HG02938 (cell line): ENCODE results near the gene ARHGEF19.
"Not testable (repeated sequence)": the region's sequence is repeated elsewhere in the genome, so short reads cannot be mapped to it uniquely, and the experiment has no call there.

Experiments used
- ATAC-seq: cut with Tn5 transposase; IDR thresholded peaks from one replicate; pipeline ENCODE4 v1.9.1; 2021; ENCODE audit warnings: mild to moderate bottlenecking, moderate library complexity; ENCODE audit not compliant: unreplicated experiment

Gene ARHGEF19

GRCh38 chr1:16212251-16212961 lies at the start of gene ARHGEF19:
Gene ARHGEF19, minus strand, starts transcription at chr1:16212652. Its CDS starts 3,598 bp downstream, at chr1:16209054.
- no peak for ATAC-seq

GRCh38 chr1:16262067-16262466 lies 49.6 kb upstream of the ARHGEF19 start:
- ATAC-seq = no peak

- ATAC-seq = no peak
Measured at GRCh38 chr1:16260814-16261213, 48.4 kb upstream of the ARHGEF19 start.

DNA sequence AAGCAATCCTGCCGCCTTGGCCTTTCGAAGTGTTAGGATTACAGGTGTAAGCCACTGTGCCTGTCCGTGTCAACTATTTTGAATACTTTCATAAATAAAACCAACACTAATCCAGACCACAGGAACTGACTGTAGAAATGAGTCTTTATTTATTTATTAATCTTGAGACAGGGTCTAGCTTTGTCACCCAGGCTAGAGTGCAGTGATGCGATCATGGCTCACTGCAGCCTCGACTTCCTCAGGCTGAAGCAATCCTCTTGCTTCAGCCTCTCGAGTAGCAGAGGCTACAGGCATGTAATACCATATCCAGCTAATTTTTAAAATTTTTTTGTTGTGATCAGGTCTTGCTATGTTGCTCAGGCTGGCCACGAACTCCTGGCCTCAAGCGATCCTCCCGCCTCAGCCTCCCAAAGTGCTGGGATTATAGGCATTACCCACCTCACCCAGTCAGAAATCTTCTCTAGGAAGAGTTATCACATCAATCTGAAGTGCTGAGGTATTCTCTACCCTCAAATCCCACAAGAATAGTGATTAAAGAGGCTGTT lies 46.2 kb upstream of the ARHGEF19 start:
- no peak for ATAC-seq

DNA sequence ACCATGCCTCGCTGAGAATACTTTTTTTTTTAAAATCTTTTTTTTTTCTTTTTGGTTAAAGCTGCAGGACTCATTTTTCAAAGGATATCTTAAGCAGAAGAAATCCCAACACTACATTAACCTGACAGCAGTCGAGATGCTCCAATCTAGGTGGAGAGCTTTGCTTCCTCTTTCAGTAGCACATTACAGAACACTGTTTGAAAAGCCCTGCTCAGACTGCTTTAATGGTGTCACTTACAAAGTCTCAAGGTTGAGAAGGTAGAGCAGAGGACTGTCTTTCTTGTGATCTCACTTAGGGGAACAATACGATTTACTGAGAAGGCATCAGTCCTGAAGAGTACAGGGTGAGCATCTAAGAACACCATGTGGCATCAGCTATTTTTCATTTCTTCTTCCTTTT lies 45.5 kb upstream of the ARHGEF19 start:
- ATAC-seq = no peak

- not testable (repeated sequence) for ATAC-seq
Measured at GRCh38 chr1:16257556-16257955, 45.1 kb upstream of the ARHGEF19 start.

DNA sequence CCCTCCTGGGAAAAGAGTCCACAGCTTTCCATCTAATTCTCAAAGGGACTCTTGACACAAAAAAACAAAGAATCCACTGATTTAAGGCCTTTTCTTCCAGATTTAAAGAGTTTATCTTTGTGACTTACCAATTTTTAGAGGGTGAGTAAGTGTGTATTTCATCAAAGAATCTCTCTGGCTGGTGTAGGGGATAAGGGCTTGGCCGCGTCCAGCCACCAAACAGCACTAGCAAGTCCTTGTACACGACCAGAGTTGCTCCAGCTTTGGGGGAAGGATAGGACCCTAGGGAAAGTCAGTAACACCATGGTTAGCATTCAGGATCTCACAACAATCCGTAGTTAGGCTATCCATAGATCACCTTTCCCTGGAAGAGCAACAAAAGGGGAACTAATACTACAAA lies 44.0 kb upstream of the ARHGEF19 start:
- no peak for ATAC-seq

GRCh38 chr1:16254263-16254928 lies 41.9 kb upstream of the ARHGEF19 start:
- no peak for ATAC-seq

- no peak for ATAC-seq
Measured at GRCh38 chr1:16253332-16253922, 41.0 kb upstream of the ARHGEF19 start.

DNA sequence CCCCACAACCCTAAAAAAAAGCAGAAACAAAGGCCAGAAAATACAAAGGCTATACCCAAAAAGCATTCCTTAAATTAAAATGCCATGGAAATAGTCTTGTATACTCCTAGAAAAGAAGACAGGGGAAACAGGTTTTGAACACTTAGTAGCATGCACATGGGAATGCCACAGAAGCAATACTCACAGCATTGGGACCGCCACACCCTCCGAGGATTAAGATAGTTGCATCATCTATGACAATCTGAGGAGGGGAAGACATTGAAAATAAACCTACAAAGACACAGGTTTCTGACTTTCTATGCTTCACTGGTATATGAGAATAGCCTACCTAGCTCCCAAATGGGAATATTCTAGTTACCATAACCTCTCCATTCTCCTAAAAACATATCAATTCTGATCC lies 40.5 kb upstream of the ARHGEF19 start:
- ATAC-seq = no peak

- no peak for ATAC-seq
Measured at GRCh38 chr1:16251381-16251780, 38.9 kb upstream of the ARHGEF19 start.

GRCh38 chr1:16250524-16251251 lies 38.2 kb upstream of the ARHGEF19 start:
- no peak for ATAC-seq

DNA sequence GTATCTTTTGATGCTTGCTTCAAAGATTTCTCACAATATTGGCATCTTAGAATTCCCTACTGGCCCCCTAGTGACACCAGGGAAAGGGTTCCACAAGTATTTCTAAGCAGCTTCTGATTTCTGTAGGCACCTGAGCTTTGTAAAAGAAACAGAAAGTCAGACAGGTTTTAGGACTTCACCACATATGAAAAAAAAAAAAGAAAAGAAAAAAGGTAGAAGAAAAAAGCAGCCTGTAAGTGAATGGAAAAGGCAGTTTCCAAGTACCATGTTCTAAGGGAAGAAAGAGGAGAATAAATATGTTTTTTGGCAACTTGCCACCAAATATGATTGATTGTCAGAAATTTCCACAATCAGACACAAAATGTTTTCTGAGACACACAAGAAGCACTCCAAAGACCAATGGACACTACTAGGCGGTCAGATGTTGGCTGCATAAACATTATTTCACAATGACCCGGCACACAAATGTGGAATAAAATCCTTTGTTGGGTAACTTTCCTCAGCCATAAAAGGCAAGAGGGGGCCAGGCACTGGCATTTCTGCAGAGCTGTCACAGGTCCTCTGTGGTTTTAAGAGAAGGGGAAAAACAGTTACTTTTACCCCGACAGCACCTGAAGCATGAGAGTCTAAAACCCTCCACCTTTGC lies 37.3 kb upstream of the ARHGEF19 start:
- no peak for ATAC-seq

DNA sequence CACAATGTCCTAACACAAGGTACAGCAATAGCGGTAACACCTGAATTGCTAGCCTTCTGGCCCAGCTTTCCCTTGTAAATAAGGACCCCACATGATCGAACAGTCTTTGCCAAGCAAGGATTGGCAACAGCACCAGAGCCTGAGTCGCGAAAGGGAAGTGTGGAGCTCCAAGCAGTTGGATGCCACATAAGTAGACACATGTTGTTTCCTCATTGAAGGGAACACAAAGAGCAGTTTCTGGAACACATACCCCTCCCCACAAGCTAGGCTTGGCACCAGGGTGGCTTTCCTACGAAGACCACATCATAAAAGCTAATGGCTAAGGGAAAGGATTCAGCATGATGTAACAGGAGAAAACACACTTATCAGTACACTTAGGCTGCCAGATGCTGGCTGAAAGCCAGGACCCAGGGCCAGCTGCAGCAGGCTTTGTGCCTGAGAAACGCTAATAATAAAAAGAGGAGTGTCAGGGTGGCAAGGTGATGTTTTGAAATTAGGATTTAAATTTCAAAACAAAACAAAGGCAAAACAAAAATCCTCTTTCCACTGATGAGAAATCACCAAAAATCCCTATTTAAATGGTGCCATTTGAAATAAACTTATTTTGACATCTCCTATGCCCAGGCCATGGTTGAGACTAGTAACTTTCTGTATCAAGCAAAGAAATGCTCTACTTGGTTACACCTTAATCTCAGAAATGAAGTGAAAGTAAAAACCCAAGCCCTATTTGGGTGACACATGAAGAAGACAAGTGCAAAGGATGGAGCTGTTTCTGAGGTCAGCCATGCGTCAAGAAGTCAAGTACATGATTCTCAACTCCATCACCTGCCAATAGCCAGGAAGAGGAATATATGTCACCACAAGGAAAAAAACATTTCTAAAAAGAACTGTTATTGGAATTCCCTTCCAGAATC lies 36.4 kb upstream of the ARHGEF19 start:
- no peak for ATAC-seq

GRCh38 chr1:16248007-16248436 lies 35.6 kb upstream of the ARHGEF19 start:
- ATAC-seq = no peak

DNA sequence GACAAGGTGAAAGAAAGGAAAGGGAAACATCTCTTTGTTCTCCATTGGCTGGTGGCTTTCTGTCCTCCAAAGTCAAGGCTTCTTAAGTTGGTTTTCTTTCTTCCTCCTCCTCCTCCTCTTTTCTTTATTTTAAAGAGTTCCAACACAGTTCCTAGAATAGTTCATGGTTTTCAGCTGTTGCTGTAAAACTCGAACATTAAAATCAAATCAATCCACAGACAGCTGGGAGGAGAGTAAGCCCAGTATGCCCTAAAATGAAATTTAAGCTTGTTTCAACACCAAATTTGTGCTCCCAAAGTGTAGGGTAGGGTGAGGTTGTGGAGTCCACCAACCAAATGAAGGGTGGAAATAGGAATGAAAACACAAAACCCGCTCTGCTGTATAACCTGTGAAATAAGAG lies 35.0 kb upstream of the ARHGEF19 start:
- ATAC-seq = no peak

DNA sequence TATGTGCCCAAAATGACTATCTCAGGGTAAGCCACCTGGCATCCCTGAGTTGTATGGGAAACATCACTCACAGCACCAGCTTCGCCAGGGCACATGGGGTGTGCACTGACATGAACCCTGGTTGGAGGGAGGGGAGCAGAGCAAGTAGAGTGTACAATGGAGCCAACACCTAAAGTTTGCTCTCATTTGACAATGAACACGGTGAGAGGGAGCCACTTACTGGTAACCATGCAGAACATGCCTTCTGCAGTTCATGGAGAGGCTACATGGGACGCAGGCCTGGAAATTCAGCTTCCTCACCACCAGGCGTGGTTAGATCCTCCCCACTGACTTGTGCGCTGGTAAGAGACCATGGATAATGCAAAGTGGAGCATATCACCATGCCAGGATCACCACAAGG lies 34.5 kb upstream of the ARHGEF19 start:
- no peak for ATAC-seq

- not testable (repeated sequence) for ATAC-seq
Measured at GRCh38 chr1:16246239-16246638, 33.8 kb upstream of the ARHGEF19 start.

GRCh38 chr1:16245476-16246196 lies 33.2 kb upstream of the ARHGEF19 start:
- no peak for ATAC-seq
